Loucy (cell line): ENCODE data around the gene CHPF2.

Experiments
- CTCF ChIP-seq: fragments of 200-600 bp; sonication (generic); conservative IDR thresholded peaks from 2 replicates; pipeline ENCODE4 v1.5.1; 2014; ENCODE audit warnings: mild to moderate bottlenecking, antibody characterized with exemption, low read length
- EZH2phosphoT487 ChIP-seq: fragments of 200-600 bp; IDR thresholded peaks from 2 replicates; pipeline ENCODE4 v1.6.1; 2018; ENCODE audit warnings: antibody characterized with exemption, mild to moderate bottlenecking, moderate library complexity, borderline replicate concordance

- no peak for TF ChIP-seq CTCF
- no peak for TF ChIP-seq EZH2phosphoT487
Measured at GRCh38 chr7:151247611-151248345, 15.5 kb downstream of the CHPF2 start.
